ENCODE measurements around the gene CPSF4. TPM values are rescaled to one million over a fixed set of nuclear protein-coding genes. Genes with fewer than 3 reads are reported as not detected.
A peak's percentile ranks its signal among the peaks of the same experiment; 100 is the strongest.

CPSF4 gene
- total RNA-seq, 1 donor from 2014 or later = 60.9 TPM

DNA sequence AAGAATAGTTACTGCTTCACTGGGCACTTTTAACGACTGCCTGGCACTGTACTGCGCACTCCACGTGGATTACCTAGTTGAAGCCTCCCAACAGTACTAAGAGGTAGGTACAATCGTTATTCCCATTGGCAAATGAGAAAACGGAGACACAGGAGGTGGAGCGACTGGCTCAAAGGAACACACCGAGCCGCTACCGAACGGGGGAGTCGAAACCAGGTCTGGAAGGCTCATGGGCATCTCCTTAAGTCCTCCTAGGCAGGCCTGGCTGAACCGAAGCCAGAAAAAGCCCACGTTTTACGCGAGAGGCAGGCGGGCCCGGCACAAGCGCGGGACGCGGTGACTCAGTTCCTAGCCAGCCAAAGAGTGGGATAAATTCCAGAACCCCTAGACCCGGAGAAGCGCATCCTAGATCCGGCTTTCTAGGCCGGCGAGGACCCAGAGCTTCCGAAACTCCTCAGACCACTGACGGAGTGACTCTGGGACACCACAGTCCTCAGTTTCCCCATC is 30.8 kb upstream of the CPSF4 start:
- intact Hi-C loops (cut with micrococcal nuclease) = loop anchor here (1.0 to 10.0 kb wide), 12 partner anchors 15 to 263 kb away; partner anchors contain the start of genes ARPC1A, ARPC1B, ATP5MF and CPSF4
- POLR2A ChIA-PET = interaction anchor here (1.0 to 5.0 kb wide), 25 partner anchors 8 to 1094 kb away, joined by 3 to 189 read pairs (median 9); partner anchors contain the start of genes ARPC1A, ARPC1B, ATP5MF and CPSF4
- DNase-seq (peak; percentile 27), ATAC-seq (ENCODE audit: low read depth) (no peak)
- CTCF ChIA-PET = interaction anchor here (0.8 to 2.0 kb wide), 5 partner anchors 9 to 43 kb away, joined by 3 to 7 read pairs (median 5); no protein-coding TSS in a partner anchor
- peaks cover 57% of the 10 kb centered on the region for H3K4me1 Mint-ChIP-seq
- H3K36me3 Mint-ChIP-seq (ENCODE audit: low read depth) = peaks cover 60% of the 10 kb centered on the region
- no peaks in the 10 kb centered on the region for H3K9me3 Mint-ChIP-seq
- TF ChIP-seq, protein P1, sequence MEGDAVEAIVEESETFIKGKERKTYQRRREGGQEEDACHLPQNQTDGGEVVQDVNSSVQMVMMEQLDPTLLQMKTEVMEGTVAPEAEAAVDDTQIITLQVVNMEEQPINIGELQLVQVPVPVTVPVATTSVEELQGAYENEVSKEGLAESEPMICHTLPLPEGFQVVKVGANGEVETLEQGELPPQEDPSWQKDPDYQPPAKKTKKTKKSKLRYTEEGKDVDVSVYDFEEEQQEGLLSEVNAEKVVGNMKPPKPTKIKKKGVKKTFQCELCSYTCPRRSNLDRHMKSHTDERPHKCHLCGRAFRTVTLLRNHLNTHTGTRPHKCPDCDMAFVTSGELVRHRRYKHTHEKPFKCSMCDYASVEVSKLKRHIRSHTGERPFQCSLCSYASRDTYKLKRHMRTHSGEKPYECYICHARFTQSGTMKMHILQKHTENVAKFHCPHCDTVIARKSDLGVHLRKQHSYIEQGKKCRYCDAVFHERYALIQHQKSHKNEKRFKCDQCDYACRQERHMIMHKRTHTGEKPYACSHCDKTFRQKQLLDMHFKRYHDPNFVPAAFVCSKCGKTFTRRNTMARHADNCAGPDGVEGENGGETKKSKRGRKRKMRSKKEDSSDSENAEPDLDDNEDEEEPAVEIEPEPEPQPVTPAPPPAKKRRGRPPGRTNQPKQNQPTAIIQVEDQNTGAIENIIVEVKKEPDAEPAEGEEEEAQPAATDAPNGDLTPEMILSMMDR (IDR thresholded peaks at IDR 0.05) = no peak
- peak overlapping the region; percentile 99 for H3K27ac Mint-ChIP-seq
- H3K4me3 Mint-ChIP-seq = peak overlapping the region; percentile 100
- no peaks in the 10 kb centered on the region for H3K27me3 Mint-ChIP-seq

DNA sequence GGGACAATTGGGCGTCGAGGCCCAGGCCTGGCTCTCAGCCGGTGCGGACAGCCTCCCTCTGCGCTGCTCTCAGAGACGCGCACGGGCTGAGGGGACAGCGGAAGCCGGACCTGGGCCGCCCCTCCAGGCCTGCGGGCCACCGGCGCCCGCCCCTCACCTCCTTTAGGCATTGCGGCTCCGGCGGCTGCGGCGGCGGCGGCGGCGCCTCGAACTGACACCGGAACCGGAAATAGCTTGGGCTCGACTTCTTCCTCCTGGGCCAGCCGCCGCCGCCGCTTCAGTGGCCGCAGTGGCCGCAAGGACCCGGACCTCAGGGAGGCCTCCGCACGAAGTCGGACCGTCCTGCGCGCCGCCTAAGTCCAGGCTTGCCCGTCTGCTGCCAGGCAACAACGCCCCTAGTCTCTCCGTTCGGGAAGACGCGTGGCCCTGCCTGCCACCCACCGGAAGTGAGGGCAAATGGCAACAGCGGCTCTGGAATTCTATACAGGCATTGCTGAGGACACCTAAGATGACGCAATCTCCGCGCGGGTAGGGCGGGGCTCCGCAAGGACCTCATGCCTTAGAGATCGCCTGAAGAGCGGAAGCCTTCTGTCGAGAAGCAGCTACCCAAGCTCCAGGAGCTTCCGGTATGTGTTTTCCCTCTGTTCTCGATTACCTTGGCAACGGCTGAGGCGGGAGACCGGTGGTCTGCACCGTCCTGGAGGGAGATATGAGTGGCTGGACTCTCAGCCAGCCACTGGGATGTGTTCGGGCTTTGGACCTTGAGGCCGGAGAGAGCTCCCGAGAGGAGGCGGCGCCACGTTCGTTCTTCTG is 30.2 kb upstream of the CPSF4 start, which contains the start of the genes BUD31 and PDAP1:
Gene BUD31 (plus strand): TSS at position 591 of the 813 bp plus-strand sequence. CDS start 2,124 bp downstream, outside the sequence.
Gene PDAP1 (minus strand): TSS at position 219 of the 813 bp plus-strand sequence. CDS start 49 bp downstream, at position 170.
- POLR2A ChIA-PET = interaction anchor here (0.5 to 5.0 kb wide), 37 partner anchors 8 to 1178 kb away, joined by 3 to 189 read pairs (median 4); partner anchors contain the start of genes ARPC1A, ARPC1B, ATP5MF and CPSF4
- CTCF ChIA-PET = interaction anchor here (0.8 to 2.0 kb wide), 7 partner anchors 10 to 43 kb away, joined by 3 to 5 read pairs (median 3); no protein-coding TSS in a partner anchor
- intact Hi-C loops (cut with micrococcal nuclease) = loop anchor here (1.0 to 10.0 kb wide), 12 partner anchors 15 to 264 kb away; partner anchors contain the start of genes ARPC1A, ARPC1B, ATP5MF and CPSF4
- Mint-ChIP-seq H3K36me3 (ENCODE audit: low read depth) (peaks cover 60% of the 10 kb centered on the region), H3K4me1 (peaks cover 55% of the 10 kb centered on the region), H3K9me3 (no peaks in the 10 kb centered on the region), H3K27ac (peak within 1 kb of the TSS; percentile 99), H3K4me3 (peak within 1 kb of the TSS; percentile 100), H3K27me3 (no peaks in the 10 kb centered on the region)
- peak; percentile 96 for DNase-seq
- TF ChIP-seq, protein P1 (IDR thresholded peaks at IDR 0.05) = no peak
- ATAC-seq (ENCODE audit: low read depth) = peak; percentile 88

DNA sequence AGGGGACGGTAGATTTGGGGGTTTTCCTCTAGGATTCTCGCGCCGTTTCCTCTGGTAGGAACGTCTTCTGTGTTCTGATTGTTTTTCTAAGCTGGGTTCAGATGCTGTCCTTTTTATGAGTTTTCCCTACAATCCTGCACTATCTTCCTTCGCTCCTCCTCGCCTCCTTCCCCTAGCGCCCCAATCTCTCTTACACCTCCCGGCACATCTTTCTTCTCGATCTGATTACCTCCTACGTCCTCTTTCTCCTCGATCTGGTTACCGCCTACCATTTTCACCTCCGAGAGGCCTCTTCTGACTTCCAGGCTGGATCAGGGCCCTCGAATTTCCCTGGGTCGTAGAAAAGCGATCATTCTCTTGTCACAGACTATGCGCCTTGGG is 29.6 kb upstream of the CPSF4 start:
- TF ChIP-seq, protein P1 (IDR thresholded peaks at IDR 0.05) = no peak
- intact Hi-C loops (cut with micrococcal nuclease) = loop anchor here (2.0 to 10.0 kb wide), 2 partner anchors 150 to 264 kb away; partner anchors contain the start of genes SMURF1 and ZNF655
- Mint-ChIP-seq H3K4me1 (peaks cover 51% of the 10 kb centered on the region), H3K27ac (peak overlapping the region; percentile 99), H3K36me3 (ENCODE audit: low read depth) (peaks cover 54% of the 10 kb centered on the region), H3K27me3 (no peaks in the 10 kb centered on the region), H3K4me3 (peak overlapping the region; percentile 100), H3K9me3 (no peaks in the 10 kb centered on the region)
- ChIA-PET CTCF (interaction anchor here (1.0 to 2.0 kb wide), 6 partner anchors 10 to 43 kb away, joined by 3 to 5 read pairs (median 3); no protein-coding TSS in a partner anchor), POLR2A (interaction anchor here (0.6 to 5.0 kb wide), 31 partner anchors 9 to 1177 kb away, joined by 3 to 189 read pairs (median 7); partner anchors contain the start of genes ARPC1A, ARPC1B, ATP5MF and CPSF4)
- ATAC-seq (ENCODE audit: low read depth) (peak; percentile 4), DNase-seq (no peak)

DNA sequence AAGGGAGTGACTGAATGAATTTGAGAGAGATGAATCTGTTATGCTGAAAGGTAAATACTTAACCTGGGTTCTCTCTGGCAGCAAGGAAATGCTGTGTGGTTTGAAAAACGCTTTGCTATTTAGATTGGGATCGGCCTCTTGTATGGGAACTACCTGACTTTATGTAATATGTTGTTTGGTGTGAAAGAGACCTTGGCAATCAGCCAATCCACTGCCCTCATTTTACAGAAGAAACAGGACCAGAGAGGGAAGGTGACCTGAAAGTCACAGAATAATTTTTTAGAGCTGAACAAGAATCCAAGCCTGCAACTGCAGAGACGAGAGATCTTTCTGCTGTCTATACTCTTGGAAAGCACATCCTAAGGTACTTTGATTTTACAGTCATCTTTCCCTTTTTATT is 28.9 kb upstream of the CPSF4 start:
- no peaks in the 10 kb centered on the region for H3K27me3 Mint-ChIP-seq
- peaks cover 46% of the 10 kb centered on the region for H3K4me1 Mint-ChIP-seq
- H3K27ac Mint-ChIP-seq = peak overlapping the region; percentile 99
- ChIA-PET POLR2A (interaction anchor here (2.0 to 5.0 kb wide), 5 partner anchors 9 to 148 kb away, joined by 17 to 189 read pairs (median 28); partner anchors contain the start of genes ARPC1B, CPSF4, PTCD1 and ZNF394), CTCF (interaction anchor here (2.0 kb wide), 1 partner anchor 44 kb away, joined by 5 read pairs; no protein-coding TSS in a partner anchor)
- ATAC-seq (ENCODE audit: low read depth) = no peak
- peak overlapping the region; percentile 100 for H3K4me3 Mint-ChIP-seq
- TF ChIP-seq, protein P1 (IDR thresholded peaks at IDR 0.05) = no peak
- no peak for DNase-seq
- H3K36me3 Mint-ChIP-seq (ENCODE audit: low read depth) = peaks cover 55% of the 10 kb centered on the region
- intact Hi-C loops (cut with micrococcal nuclease) = loop anchor here (2.0 to 10.0 kb wide), 2 partner anchors 149 to 265 kb away; partner anchors contain the start of genes SMURF1 and ZNF655
- H3K9me3 Mint-ChIP-seq = no peaks in the 10 kb centered on the region

Measured in activated B cell treated with CpG ODN at 0.5 μM for 24 hours (primary cell).